Stimulated activated memory B cell treated with anti-CD40 and anti-IgM and Interleukin-4, amounts not matched to agents 10 μg/mL and 1 μg/mL and 100 μg/mL, for 72 hours (primary cell): Measurements from ENCODE around the gene OR51G2.
"Not testable (repeated sequence)": the region's sequence is repeated elsewhere in the genome, so short reads cannot be mapped to it uniquely, and the experiment has no call there.

ENCODE experiments used
- ATAC-seq: fragments of 150-1000 bp; cut with Tn5 transposase; 2 replicates; pipeline ENCODE4 v1.10.0; 2021
- H3K27ac Mint-ChIP-seq: one replicate; pipeline ENCODE4 v1.8.0; 2022; ENCODE audit warnings: mild to moderate bottlenecking, mixed read lengths
- H3K27me3 Mint-ChIP-seq: one replicate; pipeline ENCODE4 v1.8.0; 2022; ENCODE audit warnings: mixed read lengths
- H3K36me3 Mint-ChIP-seq: one replicate; pipeline ENCODE4 v1.8.0; 2022; ENCODE audit warnings: mixed read lengths
- H3K4me1 Mint-ChIP-seq: one replicate; pipeline ENCODE4 v1.8.0; 2022; ENCODE audit warnings: mixed read lengths
- H3K4me3 Mint-ChIP-seq: one replicate; pipeline ENCODE4 v1.8.0; 2022; ENCODE audit warnings: mild to moderate bottlenecking, moderate library complexity, mixed read lengths
- H3K9me3 Mint-ChIP-seq: one replicate; pipeline ENCODE4 v1.8.0; 2022; ENCODE audit warnings: mixed read lengths

OR51G2 gene, protein sequence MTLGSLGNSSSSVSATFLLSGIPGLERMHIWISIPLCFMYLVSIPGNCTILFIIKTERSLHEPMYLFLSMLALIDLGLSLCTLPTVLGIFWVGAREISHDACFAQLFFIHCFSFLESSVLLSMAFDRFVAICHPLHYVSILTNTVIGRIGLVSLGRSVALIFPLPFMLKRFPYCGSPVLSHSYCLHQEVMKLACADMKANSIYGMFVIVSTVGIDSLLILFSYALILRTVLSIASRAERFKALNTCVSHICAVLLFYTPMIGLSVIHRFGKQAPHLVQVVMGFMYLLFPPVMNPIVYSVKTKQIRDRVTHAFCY

DNA sequence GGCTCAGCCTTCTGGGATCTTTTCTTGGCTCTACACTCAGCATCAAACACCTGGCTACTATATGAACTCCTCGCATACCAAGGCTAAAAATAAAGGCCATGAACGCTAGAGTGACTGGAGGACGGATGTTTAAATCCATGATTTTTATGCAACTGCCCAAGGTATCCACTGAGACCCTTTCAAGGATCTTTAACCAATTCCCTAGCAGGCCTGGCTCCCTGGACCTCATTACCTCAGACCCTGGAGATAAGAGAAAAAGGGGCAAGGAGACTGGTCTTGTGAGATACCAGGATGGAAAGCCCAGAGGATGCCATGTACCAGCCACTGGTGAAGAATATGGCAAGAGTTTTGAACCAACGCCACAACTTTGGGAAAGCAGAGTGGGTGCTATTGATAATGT is at the start of gene OR51G2:
OR51G2 (minus strand) TSS at position 101 of the 400 bp plus-strand sequence. CDS start 3,687 bp downstream, outside the sequence.
- ATAC-seq, result no peak
- H3K36me3 Mint-ChIP-seq, result no peaks in the 10 kb centered on the region
- H3K4me1 Mint-ChIP-seq, result no peaks in the 10 kb centered on the region
- no peaks in the 10 kb centered on the region for H3K9me3 Mint-ChIP-seq
- H3K27me3 Mint-ChIP-seq, result no peaks in the 10 kb centered on the region
- no peak within 1 kb of the TSS for H3K4me3 Mint-ChIP-seq
- no peak within 1 kb of the TSS for H3K27ac Mint-ChIP-seq

DNA sequence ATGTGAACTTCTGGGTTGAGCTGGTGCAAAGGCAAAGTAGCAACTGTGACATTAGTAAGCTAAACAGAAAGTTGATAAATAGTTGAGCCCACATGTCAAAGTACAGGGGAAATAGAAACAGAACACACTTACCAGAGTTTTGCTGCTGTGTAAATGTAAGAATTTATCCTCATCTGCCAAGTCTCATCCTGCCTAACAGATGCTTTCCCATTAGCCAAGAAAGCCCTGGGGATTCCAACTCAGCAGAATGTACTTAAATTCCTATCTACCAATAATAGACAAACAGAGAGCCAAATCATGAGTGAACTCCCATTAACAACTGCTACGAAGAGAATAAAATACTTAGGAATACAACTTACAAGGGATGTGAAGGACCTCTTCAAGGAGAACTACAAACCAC is 43.7 kb upstream of the OR51G2 start:
- ATAC-seq, result no peak
- Mint-ChIP-seq H3K27me3 (peaks cover 9% of the 10 kb centered on the region), H3K36me3 (no peaks in the 10 kb centered on the region), H3K9me3 (peaks cover 6% of the 10 kb centered on the region), H3K4me1 (no peaks in the 10 kb centered on the region), H3K4me3 (no peak overlapping the region), H3K27ac (no peak overlapping the region)

DNA sequence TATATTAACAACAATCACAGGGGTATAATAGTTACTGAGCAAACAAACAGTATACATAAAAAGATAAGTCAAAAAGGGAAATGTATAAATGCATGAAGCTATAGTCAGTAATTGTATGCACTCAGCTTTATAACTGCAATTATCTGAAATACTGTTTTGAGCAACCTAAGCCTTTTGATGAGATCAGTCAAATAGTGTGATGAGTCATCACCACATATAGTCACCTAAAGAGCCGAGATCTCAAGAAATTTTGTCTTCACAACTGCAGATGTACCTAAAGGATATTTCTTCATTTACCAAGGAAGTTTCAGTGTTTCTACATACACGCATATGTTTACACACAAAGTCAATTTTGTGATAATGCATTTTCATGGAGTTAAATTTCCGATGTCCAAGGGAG is 41.7 kb upstream of the OR51G2 start:
- ATAC-seq, result no peak
- Mint-ChIP-seq H3K4me1 (no peaks in the 10 kb centered on the region), H3K36me3 (no peaks in the 10 kb centered on the region), H3K27me3 (peaks cover 9% of the 10 kb centered on the region), H3K4me3 (no peak overlapping the region), H3K27ac (no peak overlapping the region), H3K9me3 (peaks cover 6% of the 10 kb centered on the region)

DNA sequence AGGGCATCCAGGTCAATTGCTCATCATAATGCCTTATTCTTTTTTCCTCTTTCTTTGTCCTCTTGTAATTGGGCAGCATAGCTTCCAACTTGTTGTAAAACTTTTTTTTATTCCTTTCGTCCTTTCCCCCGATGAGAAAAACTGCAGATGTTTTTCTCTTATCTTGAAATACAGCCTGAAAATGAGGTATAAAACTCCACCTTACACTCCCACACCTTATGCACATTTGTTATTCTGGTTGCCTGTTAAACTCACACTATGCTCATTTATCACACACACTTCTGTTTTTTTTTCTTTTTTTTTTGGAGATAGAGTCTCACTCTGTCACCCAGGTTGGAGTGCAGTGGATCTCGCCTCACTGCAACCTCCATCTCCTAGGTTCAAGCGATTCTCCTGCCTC is 38.2 kb upstream of the OR51G2 start:
- Mint-ChIP-seq H3K36me3 (no peaks in the 10 kb centered on the region), H3K4me3 (no peak overlapping the region), H3K27ac (no peak overlapping the region), H3K4me1 (no peaks in the 10 kb centered on the region), H3K27me3 (peaks cover 9% of the 10 kb centered on the region), H3K9me3 (peaks cover 3% of the 10 kb centered on the region)
- no peak for ATAC-seq

DNA sequence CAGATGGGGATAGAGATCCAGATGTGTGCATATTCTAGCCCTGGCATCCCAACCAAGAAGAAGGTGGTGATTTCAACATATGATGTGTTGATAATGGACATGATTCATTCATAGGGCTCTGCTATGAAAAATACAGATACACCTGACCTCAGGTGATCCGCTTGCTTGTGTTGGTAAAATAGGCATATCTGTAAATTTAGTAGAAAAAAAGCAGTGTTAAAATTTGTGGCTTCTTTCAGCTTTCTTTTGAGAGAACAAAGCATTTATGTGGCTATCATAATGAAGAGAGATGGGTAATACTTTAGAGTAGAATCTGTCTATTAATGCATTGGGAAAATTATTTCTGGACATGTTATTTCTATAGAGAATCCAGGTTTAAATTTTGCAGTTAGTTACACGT is 36.5 kb upstream of the OR51G2 start, which contains the start of gene OR51A2:
OR51A2 (minus strand) TSS at position 101 of the 400 bp plus-strand sequence; CDS start at position 101, 0 bp downstream.
- not testable (repeated sequence) for H3K27me3 Mint-ChIP-seq, H3K9me3 Mint-ChIP-seq, H3K36me3 Mint-ChIP-seq, H3K4me1 Mint-ChIP-seq, H3K4me3 Mint-ChIP-seq, H3K27ac Mint-ChIP-seq, ATAC-seq

DNA sequence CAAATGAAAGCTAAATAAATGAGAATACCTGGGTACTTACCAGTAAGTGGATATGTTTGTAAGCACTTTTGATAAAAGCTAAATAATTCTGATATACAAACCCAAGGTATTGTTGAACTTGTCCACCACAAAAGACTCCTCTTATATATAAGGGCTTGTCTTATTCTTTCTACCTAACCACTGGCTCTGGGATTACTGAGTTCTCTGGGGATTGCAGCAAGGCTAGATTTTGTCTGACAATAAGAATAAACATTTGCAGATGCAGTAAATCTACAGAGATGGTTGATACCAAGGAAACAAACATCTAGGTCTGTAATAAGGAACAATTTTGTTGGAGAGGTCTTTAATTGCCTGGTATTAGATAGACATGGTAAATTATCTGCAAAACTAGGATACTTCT is 28.4 kb upstream of the OR51G2 start, which contains the start of gene OR51A4:
OR51A4 (minus strand) TSS at position 101 of the 400 bp plus-strand sequence. CDS start 505 bp downstream, outside the sequence.
- H3K4me3 Mint-ChIP-seq, result no peak within 1 kb of the TSS
- no peaks in the 10 kb centered on the region for H3K4me1 Mint-ChIP-seq
- no peak for ATAC-seq
- no peaks in the 10 kb centered on the region for H3K36me3 Mint-ChIP-seq
- H3K27ac Mint-ChIP-seq, result no peak within 1 kb of the TSS
- no peaks in the 10 kb centered on the region for H3K9me3 Mint-ChIP-seq
- no peaks in the 10 kb centered on the region for H3K27me3 Mint-ChIP-seq

DNA sequence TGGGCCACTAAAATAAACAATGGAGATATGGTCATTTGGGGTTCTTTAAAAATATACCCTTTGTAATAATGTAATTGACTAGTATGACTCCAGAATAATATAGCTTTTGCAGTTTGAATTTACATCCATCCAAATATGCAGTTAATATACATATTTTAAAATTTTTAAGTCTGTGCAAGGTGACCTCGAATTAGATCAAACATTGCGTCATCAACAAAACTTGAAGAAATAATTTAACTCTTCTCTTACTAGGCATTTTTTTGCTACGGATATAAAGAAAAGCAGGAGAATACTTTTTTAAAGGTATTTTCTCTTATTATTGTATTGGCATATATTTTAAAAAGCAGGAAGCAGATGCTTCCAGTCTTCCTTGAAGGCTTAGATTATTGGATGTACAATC is 17.6 kb upstream of the OR51G2 start:
- H3K27me3 Mint-ChIP-seq, result no peaks in the 10 kb centered on the region
- no peak overlapping the region for H3K27ac Mint-ChIP-seq
- H3K4me3 Mint-ChIP-seq, result no peak overlapping the region
- H3K4me1 Mint-ChIP-seq, result no peaks in the 10 kb centered on the region
- no peak for ATAC-seq
- H3K9me3 Mint-ChIP-seq, result no peaks in the 10 kb centered on the region
- H3K36me3 Mint-ChIP-seq, result no peaks in the 10 kb centered on the region

DNA sequence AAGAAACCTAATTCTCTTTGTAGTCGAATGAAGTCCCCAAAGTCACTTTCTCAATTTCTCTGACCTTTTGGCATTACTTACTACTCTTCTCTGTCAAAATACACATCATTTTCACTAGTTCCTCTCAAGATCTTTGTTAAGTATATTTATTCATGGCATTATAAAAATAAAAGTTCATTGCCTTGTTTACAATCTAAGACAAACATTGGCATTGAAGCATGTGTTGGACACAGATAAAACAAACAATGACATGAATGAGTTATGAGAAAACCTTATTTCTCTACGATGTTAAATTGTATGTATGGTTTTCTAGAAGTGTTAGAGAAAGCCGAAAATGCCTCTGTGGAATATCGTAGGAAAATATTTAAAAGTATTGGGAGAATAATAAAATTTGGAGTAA is 13.6 kb upstream of the OR51G2 start:
- no peak for ATAC-seq
- no peak overlapping the region for H3K4me3 Mint-ChIP-seq
- H3K9me3 Mint-ChIP-seq, result no peaks in the 10 kb centered on the region
- H3K4me1 Mint-ChIP-seq, result no peaks in the 10 kb centered on the region
- no peaks in the 10 kb centered on the region for H3K36me3 Mint-ChIP-seq
- H3K27ac Mint-ChIP-seq, result no peak overlapping the region
- H3K27me3 Mint-ChIP-seq, result no peaks in the 10 kb centered on the region

DNA sequence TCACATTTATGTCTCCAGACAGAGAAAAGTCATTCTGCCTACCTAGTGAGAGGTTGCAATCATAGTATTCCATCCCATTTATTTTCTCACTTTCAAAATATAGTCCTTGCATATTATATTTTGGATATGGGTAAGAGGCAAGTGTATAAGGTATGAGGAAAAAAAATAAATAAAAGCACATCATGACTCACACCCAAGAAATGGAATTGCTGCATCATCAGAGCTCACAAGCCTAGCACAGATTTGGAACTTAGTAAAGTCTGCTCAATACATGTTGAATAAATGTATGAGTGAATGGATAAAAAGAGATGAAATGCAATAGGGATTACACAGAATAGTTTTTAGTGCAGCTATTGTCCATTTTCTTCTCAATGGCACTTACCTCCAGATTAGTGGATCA is 7.5 kb upstream of the OR51G2 start:
- Mint-ChIP-seq H3K4me1 (no peaks in the 10 kb centered on the region), H3K4me3 (no peak overlapping the region), H3K9me3 (no peaks in the 10 kb centered on the region), H3K36me3 (no peaks in the 10 kb centered on the region), H3K27me3 (no peaks in the 10 kb centered on the region), H3K27ac (no peak overlapping the region)
- ATAC-seq, result no peak

DNA sequence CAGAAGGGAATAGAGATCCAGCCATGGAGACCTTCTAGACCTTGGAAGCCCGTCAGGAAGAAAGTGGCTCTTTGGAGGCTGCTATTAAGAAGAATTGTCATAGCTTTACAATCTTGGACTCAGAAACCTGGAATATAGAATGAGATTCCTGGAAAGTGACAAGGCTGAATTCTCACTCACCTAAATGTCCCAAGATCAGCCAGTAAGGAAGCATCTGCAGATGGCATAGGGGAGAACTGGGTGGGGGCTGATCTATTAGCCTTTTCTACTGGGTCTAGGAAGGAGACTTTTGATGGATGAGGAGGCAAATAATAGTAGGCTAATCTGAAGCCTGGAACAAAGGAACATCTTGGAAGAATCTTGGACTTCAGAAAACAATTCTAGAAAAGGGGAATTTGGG is 5.1 kb upstream of the OR51G2 start, which contains the start of gene OR51G1:
OR51G1 (minus strand) TSS at position 101 of the 400 bp plus-strand sequence; CDS start at position 101, 0 bp downstream.
- Mint-ChIP-seq H3K27me3 (no peaks in the 10 kb centered on the region), H3K36me3 (no peaks in the 10 kb centered on the region), H3K4me1 (no peaks in the 10 kb centered on the region), H3K9me3 (no peaks in the 10 kb centered on the region), H3K4me3 (no peak within 1 kb of the TSS), H3K27ac (no peak within 1 kb of the TSS)
- no peak for ATAC-seq

DNA sequence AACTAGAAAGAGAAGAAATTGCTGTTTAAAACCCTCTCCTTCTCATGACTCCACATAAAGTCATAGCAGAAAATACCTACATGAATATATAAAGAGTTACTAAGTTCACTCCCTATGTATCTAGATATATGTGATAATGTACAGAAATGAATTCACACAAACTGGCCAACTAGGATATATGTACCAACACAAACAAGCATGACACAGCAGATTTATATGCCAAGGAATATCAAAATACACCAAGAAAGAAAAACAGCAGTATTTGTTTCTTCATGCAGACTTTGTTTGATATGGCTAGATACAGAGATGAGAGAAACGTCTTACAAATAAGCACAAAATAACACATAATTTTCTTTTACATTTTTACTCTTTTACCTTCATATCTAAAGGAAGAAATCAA is 3.2 kb upstream of the OR51G2 start:
- no peaks in the 10 kb centered on the region for H3K36me3 Mint-ChIP-seq
- no peaks in the 10 kb centered on the region for H3K27me3 Mint-ChIP-seq
- ATAC-seq, result no peak
- H3K4me3 Mint-ChIP-seq, result no peak overlapping the region
- no peaks in the 10 kb centered on the region for H3K4me1 Mint-ChIP-seq
- no peak overlapping the region for H3K27ac Mint-ChIP-seq
- H3K9me3 Mint-ChIP-seq, result no peaks in the 10 kb centered on the region

DNA sequence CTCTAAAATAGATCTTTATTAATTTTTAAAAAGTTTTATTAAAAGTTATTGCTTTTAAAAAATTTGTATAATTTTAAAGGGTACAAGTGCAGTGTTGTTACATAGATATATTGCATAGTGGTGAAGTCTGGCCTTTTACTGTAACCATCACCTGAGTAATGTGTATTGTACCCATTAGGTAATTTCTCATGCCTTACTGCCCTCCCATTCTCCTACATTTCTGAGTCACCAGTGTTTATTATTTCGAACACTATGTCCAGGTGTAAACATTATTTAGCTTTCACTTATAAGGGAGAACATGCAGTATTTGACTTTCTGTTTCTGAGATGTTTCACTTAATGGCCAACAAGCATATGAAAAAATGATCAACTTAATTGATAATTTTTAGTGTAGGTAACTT is 2.6 kb upstream of the OR51G2 start:
- H3K4me1 Mint-ChIP-seq, result no peaks in the 10 kb centered on the region
- no peaks in the 10 kb centered on the region for H3K27me3 Mint-ChIP-seq
- H3K9me3 Mint-ChIP-seq, result no peaks in the 10 kb centered on the region
- no peak for ATAC-seq
- H3K4me3 Mint-ChIP-seq, result no peak overlapping the region
- H3K36me3 Mint-ChIP-seq, result no peaks in the 10 kb centered on the region
- no peak overlapping the region for H3K27ac Mint-ChIP-seq

DNA sequence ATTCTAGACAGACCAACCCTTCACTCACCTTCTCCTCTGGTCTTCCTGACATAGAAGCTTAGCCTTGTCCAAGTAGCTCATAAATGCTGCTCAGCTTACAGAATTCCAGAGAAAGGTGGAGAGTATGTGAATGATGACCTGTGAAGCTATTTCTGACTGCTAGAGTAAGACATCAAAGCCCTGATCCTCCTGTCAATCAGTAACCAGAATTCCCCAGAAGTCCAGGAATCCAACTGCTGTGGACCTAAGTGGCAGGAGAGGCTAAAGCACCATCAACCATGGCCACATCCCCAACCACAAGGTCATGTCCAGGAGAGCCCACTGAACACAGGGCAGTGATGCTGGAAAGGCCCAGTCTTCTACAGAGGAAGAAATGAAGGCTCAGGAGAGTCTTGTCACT is 2.6 kb downstream of the OR51G2 start:
- ATAC-seq, result no peak
- no peaks in the 10 kb centered on the region for H3K27me3 Mint-ChIP-seq
- no peak overlapping the region for H3K27ac Mint-ChIP-seq
- no peaks in the 10 kb centered on the region for H3K4me1 Mint-ChIP-seq
- no peaks in the 10 kb centered on the region for H3K9me3 Mint-ChIP-seq
- no peak overlapping the region for H3K4me3 Mint-ChIP-seq
- H3K36me3 Mint-ChIP-seq, result no peaks in the 10 kb centered on the region

DNA sequence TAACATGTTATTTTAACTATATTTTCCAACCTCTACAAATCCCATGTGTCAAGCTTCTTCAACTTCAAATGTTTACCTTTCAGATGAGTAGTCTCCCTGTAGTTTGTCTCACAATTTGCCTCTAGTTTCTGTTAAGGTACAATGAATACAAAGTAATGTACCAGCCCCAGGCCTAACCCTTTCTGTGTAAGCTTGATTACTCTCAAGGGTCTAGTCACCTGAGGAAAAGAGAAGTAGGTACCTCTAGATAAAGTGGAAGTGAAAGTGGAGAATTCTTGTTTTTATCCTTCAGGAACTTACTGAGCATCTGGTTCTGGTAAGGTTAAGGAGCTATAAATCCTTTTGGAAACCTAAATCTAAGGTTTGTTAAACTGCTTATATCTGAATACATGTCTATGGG is 15.7 kb downstream of the OR51G2 start, which contains the start of gene OR51A7:
OR51A7 (plus strand) TSS at position 300 of the 400 bp plus-strand sequence. CDS start 3,587 bp downstream, outside the sequence.
- Mint-ChIP-seq H3K4me3 (no peak within 1 kb of the TSS), H3K36me3 (peaks cover under 1% of the 10 kb centered on the region), H3K4me1 (peaks cover 8% of the 10 kb centered on the region), H3K27ac (no peak within 1 kb of the TSS), H3K27me3 (peaks cover 7% of the 10 kb centered on the region), H3K9me3 (peaks cover 3% of the 10 kb centered on the region)
- ATAC-seq, result peak; percentile 59

DNA sequence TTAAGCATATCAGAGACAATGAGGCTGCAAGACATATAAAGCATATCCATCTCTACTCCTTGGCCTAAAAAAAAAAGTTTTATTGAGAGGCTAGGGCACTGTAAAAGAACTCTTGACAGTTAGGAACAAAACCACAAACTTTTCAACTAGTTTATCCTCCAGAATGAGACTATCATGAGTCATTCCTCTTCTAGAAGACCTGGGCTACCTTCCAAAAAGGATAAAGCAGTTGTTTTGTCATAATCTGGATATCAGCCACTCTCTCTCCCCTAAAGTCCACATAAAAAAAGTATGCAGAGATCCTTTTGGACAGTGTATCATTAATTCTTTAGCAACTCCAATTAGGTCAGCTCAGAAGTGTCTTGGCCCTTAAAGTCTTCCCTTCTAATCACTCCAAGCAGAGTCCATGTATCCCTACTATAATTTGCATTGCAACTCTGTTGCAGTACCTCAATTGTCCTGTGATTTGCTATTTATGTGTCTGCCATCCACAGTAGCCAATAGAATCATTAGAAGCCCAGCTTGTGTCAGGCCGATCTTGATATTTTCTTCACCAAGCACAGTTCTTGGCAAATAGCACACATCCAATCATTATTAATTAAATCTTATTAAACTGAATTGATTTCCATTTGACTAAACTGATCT is 27.0 kb downstream of the OR51G2 start:
- no peaks in the 10 kb centered on the region for H3K9me3 Mint-ChIP-seq
- no peaks in the 10 kb centered on the region for H3K36me3 Mint-ChIP-seq
- no peak overlapping the region for H3K4me3 Mint-ChIP-seq
- ATAC-seq, result no peak
- H3K27ac Mint-ChIP-seq, result no peak overlapping the region
- H3K4me1 Mint-ChIP-seq, result no peaks in the 10 kb centered on the region
- H3K27me3 Mint-ChIP-seq, result peaks cover 11% of the 10 kb centered on the region

DNA sequence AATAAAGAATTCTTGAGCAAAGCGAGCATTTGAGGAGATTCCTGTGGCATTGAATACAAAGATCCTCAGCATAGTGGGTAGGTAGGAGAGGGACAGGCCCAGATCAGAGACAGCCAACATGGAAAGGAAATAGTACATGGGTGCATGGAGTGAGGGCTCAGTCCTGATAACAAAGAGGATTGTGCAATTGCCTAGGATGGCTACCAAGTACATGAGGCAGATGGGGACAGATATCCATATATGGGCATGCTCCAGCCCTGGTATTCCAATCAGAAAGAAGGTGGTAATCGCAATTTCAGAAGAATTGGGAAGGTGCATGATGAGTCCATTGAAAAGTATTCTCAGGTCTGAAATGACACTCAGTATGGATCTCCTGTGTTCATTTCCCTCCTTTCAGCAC is 28.9 kb downstream of the OR51G2 start:
- H3K4me3 Mint-ChIP-seq, result no peak overlapping the region
- no peak for ATAC-seq
- no peaks in the 10 kb centered on the region for H3K4me1 Mint-ChIP-seq
- no peaks in the 10 kb centered on the region for H3K36me3 Mint-ChIP-seq
- no peaks in the 10 kb centered on the region for H3K9me3 Mint-ChIP-seq
- H3K27me3 Mint-ChIP-seq, result peaks cover 9% of the 10 kb centered on the region
- H3K27ac Mint-ChIP-seq, result no peak overlapping the region
